Measurements from ENCODE around the gene NUP210L. TPM values are rescaled to one million over a fixed set of nuclear protein-coding genes. Genes with fewer than 3 reads are reported as not detected.

NUP210L gene
- total and polyA plus RNA-seq, 4 donors: 0.08 TPM; not detected in 3

DNA sequence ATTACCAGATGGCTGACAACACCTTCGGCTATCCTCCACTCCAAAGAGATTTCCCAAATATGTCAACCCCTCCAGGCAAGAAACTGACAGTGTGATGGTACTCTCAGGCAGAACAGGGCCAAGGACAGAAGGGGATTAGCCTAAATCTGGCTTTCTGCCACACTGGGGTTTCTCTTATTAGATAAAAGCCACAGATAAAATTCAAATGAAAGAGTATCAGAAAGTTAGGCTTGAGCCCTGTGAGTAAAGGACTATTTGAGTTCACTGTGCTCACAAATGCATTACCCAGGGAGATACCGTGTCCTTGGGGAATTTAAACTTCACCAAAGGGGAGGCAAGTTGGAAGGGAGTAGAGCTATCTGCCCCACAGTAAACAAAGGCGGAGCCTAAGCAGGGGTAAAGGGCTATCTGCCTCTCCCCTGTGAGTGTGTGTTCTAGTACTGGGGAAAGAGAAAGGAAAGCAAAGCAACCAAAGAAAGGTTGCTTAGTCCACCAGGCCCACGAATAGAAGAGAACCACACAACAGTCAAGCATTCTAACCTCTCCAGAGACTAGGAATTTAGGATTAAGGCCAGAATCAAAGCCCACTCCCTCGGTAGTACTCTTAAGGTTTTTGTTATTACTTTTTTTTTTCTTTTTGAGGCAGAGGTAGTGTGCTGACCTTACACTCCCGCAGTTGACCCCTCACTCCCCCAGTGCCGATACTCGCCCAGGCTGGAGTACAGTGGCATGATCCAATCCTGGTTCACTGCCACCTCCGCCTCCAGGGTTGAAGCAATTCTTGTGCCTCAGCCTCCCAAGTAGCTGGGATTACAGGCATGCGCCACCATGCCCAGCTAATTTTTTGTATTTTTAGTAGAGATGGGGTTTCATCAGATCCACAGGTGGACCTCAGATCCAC is 24.3 kb upstream of the NUP210L start (continued):
- TF ChIP-seq, protein P1, sequence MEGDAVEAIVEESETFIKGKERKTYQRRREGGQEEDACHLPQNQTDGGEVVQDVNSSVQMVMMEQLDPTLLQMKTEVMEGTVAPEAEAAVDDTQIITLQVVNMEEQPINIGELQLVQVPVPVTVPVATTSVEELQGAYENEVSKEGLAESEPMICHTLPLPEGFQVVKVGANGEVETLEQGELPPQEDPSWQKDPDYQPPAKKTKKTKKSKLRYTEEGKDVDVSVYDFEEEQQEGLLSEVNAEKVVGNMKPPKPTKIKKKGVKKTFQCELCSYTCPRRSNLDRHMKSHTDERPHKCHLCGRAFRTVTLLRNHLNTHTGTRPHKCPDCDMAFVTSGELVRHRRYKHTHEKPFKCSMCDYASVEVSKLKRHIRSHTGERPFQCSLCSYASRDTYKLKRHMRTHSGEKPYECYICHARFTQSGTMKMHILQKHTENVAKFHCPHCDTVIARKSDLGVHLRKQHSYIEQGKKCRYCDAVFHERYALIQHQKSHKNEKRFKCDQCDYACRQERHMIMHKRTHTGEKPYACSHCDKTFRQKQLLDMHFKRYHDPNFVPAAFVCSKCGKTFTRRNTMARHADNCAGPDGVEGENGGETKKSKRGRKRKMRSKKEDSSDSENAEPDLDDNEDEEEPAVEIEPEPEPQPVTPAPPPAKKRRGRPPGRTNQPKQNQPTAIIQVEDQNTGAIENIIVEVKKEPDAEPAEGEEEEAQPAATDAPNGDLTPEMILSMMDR (IDR thresholded peaks at IDR 0.05; ENCODE audit: low read depth, low read length, missing input control): no peak
- TF ChIP-seq, protein P2, sequence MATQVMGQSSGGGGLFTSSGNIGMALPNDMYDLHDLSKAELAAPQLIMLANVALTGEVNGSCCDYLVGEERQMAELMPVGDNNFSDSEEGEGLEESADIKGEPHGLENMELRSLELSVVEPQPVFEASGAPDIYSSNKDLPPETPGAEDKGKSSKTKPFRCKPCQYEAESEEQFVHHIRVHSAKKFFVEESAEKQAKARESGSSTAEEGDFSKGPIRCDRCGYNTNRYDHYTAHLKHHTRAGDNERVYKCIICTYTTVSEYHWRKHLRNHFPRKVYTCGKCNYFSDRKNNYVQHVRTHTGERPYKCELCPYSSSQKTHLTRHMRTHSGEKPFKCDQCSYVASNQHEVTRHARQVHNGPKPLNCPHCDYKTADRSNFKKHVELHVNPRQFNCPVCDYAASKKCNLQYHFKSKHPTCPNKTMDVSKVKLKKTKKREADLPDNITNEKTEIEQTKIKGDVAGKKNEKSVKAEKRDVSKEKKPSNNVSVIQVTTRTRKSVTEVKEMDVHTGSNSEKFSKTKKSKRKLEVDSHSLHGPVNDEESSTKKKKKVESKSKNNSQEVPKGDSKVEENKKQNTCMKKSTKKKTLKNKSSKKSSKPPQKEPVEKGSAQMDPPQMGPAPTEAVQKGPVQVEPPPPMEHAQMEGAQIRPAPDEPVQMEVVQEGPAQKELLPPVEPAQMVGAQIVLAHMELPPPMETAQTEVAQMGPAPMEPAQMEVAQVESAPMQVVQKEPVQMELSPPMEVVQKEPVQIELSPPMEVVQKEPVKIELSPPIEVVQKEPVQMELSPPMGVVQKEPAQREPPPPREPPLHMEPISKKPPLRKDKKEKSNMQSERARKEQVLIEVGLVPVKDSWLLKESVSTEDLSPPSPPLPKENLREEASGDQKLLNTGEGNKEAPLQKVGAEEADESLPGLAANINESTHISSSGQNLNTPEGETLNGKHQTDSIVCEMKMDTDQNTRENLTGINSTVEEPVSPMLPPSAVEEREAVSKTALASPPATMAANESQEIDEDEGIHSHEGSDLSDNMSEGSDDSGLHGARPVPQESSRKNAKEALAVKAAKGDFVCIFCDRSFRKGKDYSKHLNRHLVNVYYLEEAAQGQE (IDR thresholded peaks at IDR 0.05): peak; percentile 90
- TF ChIP-seq RAD21 (IDR thresholded peaks at IDR 0.05): peak; percentile 38 to 56

DNA sequence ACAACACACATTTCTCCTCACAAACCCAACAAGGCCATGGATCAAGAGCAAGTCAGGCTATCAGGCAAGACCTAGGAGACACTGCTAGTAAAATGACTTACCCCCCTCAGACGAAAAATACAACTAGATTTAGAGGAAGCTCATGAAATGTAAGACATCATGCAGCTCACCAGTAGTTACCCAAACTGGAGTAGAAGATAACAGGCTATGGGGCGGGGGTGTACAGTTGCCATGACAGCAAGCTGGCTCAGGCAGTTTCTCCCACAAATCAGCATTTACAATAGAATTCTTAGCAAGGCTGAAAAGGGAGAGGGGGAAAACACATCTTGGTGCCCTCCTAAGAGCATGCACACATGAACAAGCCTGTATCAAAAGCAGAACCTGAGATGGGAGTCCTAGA is 23.1 kb upstream of the NUP210L start:
- WGBS: 68% methylated on average over 2 of the region's 2 CpGs
- H3K36me3 ChIP-seq (ENCODE audit: control insufficient read depth in 4 of 4, insufficient read depth in 3 of 4, low read depth in 1 of 4, low read length in 3 of 4): peaks cover 0 to 5% (median 2%) of the 10 kb centered on the region in 4 donors
- DNase-seq (ENCODE audit: low spot score): no peak
- no peaks in the 10 kb centered on the region for H3K9me3 ChIP-seq (ENCODE audit: control insufficient read depth in 4 of 4, low read length in 3 of 4)
- no peak overlapping the region for H3K9ac ChIP-seq (ENCODE audit: low read depth in 1 of 2, low read length in 2 of 2)
- peaks cover 14 to 48% (median 42%) of the 10 kb centered on the region in 4 donors for H3K4me1 ChIP-seq (ENCODE audit: control insufficient read depth in 4 of 4, insufficient read depth in 4 of 4, low read length in 3 of 4)
- no peak for TF ChIP-seq FOXA2 (IDR thresholded peaks at IDR 0.05)
- no peak for TF ChIP-seq HNF4A (conservative IDR thresholded peaks at IDR 0.05)
- TF ChIP-seq RAD21 (IDR thresholded peaks at IDR 0.05): no peak
- TF ChIP-seq NR2F2 (IDR thresholded peaks at IDR 0.05): no peak
- TF ChIP-seq RXRA (IDR thresholded peaks at IDR 0.05): no peak
- TF ChIP-seq FOXA1 (IDR thresholded peaks at IDR 0.05): no peak
- no peak for TF ChIP-seq SP1 (IDR thresholded peaks at IDR 0.05)
- TF ChIP-seq, protein P1 (IDR thresholded peaks at IDR 0.05; ENCODE audit: low read depth, low read length, missing input control): no peak
- TF ChIP-seq, protein P2 (IDR thresholded peaks at IDR 0.05): no peak
- H3K27ac ChIP-seq (ENCODE audit: low read depth in 1 of 2, low read length in 2 of 2): peak overlapping the region in 1 of 2 donors; percentile 72
- H3K27me3 ChIP-seq (ENCODE audit: control insufficient read depth in 4 of 4, insufficient read depth in 4 of 4, low read length in 3 of 4): no peaks in the 10 kb centered on the region
- H3K4me3 ChIP-seq (ENCODE audit: low read depth in 1 of 3, low read length in 3 of 3): no peak overlapping the region

All from liver (tissue), 9 donors.